ENCODE results near the gene SDC4. TPM values are rescaled to one million over a fixed set of nuclear protein-coding genes. Genes with fewer than 3 reads are reported as not detected.

Gene SDC4
- polyA plus RNA-seq, 1 donor (not counting 4 experiments of a cell fraction or from before 2014, with no cell fraction given), result 114 TPM

GRCh38 chr20:45367126-45367525, 18.9 kb upstream of the SDC4 start:
- no peaks in the 10 kb centered on the region for H3K27me3 ChIP-seq (ENCODE audit: control insufficient read depth, extremely low read depth, insufficient read depth, low read length)
- peaks cover 19% of the 10 kb centered on the region for H3K79me2 ChIP-seq (ENCODE audit: control insufficient read depth, insufficient read depth, low read length)
- no peak for TF ChIP-seq EZH2 (IDR thresholded peaks at IDR 0.05; ENCODE audit: low read length)
- TF ChIP-seq, protein P1, sequence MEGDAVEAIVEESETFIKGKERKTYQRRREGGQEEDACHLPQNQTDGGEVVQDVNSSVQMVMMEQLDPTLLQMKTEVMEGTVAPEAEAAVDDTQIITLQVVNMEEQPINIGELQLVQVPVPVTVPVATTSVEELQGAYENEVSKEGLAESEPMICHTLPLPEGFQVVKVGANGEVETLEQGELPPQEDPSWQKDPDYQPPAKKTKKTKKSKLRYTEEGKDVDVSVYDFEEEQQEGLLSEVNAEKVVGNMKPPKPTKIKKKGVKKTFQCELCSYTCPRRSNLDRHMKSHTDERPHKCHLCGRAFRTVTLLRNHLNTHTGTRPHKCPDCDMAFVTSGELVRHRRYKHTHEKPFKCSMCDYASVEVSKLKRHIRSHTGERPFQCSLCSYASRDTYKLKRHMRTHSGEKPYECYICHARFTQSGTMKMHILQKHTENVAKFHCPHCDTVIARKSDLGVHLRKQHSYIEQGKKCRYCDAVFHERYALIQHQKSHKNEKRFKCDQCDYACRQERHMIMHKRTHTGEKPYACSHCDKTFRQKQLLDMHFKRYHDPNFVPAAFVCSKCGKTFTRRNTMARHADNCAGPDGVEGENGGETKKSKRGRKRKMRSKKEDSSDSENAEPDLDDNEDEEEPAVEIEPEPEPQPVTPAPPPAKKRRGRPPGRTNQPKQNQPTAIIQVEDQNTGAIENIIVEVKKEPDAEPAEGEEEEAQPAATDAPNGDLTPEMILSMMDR (optimal IDR thresholded peaks at IDR 0.05 in 1 of 3, IDR thresholded peaks at IDR 0.05 in 1 of 3, conservative IDR thresholded peaks at IDR 0.05 in 1 of 3; ENCODE audit: extremely low read depth in 1 of 3, insufficient read depth in 2 of 3, low read length in 3 of 3), result no peak
- FAIRE-seq (no peak), DNase-seq (ENCODE audit: low read depth, low spot score) (no peak)
- no peaks in the 10 kb centered on the region for H3K9me1 ChIP-seq (ENCODE audit: control insufficient read depth, extremely low read depth, insufficient read depth, low read length)
- H3K27ac ChIP-seq (ENCODE audit: control insufficient read depth, insufficient read depth, low read length), result no peak overlapping the region
- dilution Hi-C loops (cut with MboI; ENCODE audit: extremely low pct_ligation_motif_present, low sequenced_read_pairs), result no loop called here
- H3K9me3 ChIP-seq (ENCODE audit: control insufficient read depth, low read depth, low read length), result no peaks in the 10 kb centered on the region
- no peaks in the 10 kb centered on the region for H4K20me1 ChIP-seq (ENCODE audit: control insufficient read depth, extremely low read depth, insufficient read depth, low read length)
- no peak overlapping the region for H3K9ac ChIP-seq (ENCODE audit: control insufficient read depth, extremely low read depth, insufficient read depth, low read length)
- no peak overlapping the region for H3K4me3 ChIP-seq (ENCODE audit: control insufficient read depth in 2 of 3, extremely low read depth in 1 of 3, insufficient read depth in 2 of 3, low read depth in 1 of 3, low read length in 3 of 3)
- H2AFZ ChIP-seq (ENCODE audit: control insufficient read depth, low read length), result no peak overlapping the region
- H3K4me1 ChIP-seq (ENCODE audit: control insufficient read depth, extremely low read depth, insufficient read depth, low read length), result peaks cover 9% of the 10 kb centered on the region
- H3K4me2 ChIP-seq (ENCODE audit: control insufficient read depth, extremely low read depth, insufficient read depth, low read depth, low read length), result no peak overlapping the region
- H3K36me3 ChIP-seq (ENCODE audit: control insufficient read depth in 2 of 2, extremely low read depth in 1 of 2, insufficient read depth in 2 of 2, low read length in 2 of 2), result peaks cover 12 to 23% of the 10 kb centered on the region in 2 experiments

DNA sequence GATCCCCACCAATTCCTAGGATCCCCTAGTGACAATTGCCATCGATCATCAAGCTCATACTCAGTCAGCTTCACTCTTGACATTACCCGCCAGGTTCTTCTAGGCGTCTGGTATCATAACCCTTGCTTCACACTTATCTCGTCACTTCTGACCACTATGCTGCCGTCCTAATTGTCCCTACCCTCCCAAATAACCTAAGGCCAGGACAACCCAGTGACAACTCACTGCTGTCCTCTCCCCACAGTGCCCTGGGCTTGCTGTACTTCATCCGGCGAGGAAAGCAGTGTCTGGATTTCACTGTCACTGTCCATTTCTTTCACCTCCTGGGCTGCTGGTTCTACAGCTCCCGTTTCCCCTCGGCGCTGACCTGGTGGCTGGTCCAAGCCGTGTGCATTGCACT, 18.4 kb upstream of the SDC4 start:
- Histone ChIP-seq H3K9me3 (ENCODE audit: control insufficient read depth, low read depth, low read length) (no peaks in the 10 kb centered on the region), H3K4me3 (ENCODE audit: control insufficient read depth in 2 of 3, extremely low read depth in 1 of 3, insufficient read depth in 2 of 3, low read depth in 1 of 3, low read length in 3 of 3) (no peak overlapping the region), H3K36me3 (ENCODE audit: control insufficient read depth in 2 of 2, extremely low read depth in 1 of 2, insufficient read depth in 2 of 2, low read length in 2 of 2) (peaks cover 12 to 23% of the 10 kb centered on the region in 2 experiments), H3K9me1 (ENCODE audit: control insufficient read depth, extremely low read depth, insufficient read depth, low read length) (no peaks in the 10 kb centered on the region), H3K79me2 (ENCODE audit: control insufficient read depth, insufficient read depth, low read length) (peaks cover 19% of the 10 kb centered on the region), H3K9ac (ENCODE audit: control insufficient read depth, extremely low read depth, insufficient read depth, low read length) (no peak overlapping the region), H3K27ac (ENCODE audit: control insufficient read depth, insufficient read depth, low read length) (no peak overlapping the region), H4K20me1 (ENCODE audit: control insufficient read depth, extremely low read depth, insufficient read depth, low read length) (no peaks in the 10 kb centered on the region), H3K4me1 (ENCODE audit: control insufficient read depth, extremely low read depth, insufficient read depth, low read length) (peaks cover 9% of the 10 kb centered on the region), H3K4me2 (ENCODE audit: control insufficient read depth, extremely low read depth, insufficient read depth, low read depth, low read length) (no peak overlapping the region), H2AFZ (ENCODE audit: control insufficient read depth, low read length) (no peak overlapping the region), H3K27me3 (ENCODE audit: control insufficient read depth, extremely low read depth, insufficient read depth, low read length) (no peaks in the 10 kb centered on the region)
- DNase-seq (ENCODE audit: low read depth, low spot score), result no peak
- FAIRE-seq, result no peak
- no peak for TF ChIP-seq EZH2 (IDR thresholded peaks at IDR 0.05; ENCODE audit: low read length)
- TF ChIP-seq, protein P1 (optimal IDR thresholded peaks at IDR 0.05 in 1 of 3, IDR thresholded peaks at IDR 0.05 in 1 of 3, conservative IDR thresholded peaks at IDR 0.05 in 1 of 3; ENCODE audit: extremely low read depth in 1 of 3, insufficient read depth in 2 of 3, low read length in 3 of 3), result no peak
- dilution Hi-C loops (cut with MboI; ENCODE audit: extremely low pct_ligation_motif_present, low sequenced_read_pairs), result no loop called here
